SK-N-SH (cell line): Measurements from ENCODE around the gene SLC12A7. TPM values are rescaled to one million over a fixed set of nuclear protein-coding genes. Genes with fewer than 3 reads are reported as not detected.
A peak's percentile ranks its signal among the peaks of the same experiment; 100 is the strongest.

Experiments
- CTCF ChIA-PET: fragments of 300-600, 350-600 bp; formaldehyde crosslinking; extraction: SDS; loops from one replicate; lab custom pipeline; 2021; lab: Yijun Ruan, JAX
- POLR2A ChIA-PET: fragments of 350-600 bp; sonication (Branson Sonifier 250); formaldehyde crosslinking; extraction: SDS; loops from one replicate; lab custom pipeline; 2020; ENCODE audit warnings: antibody characterized with exemption, inconsistent platforms; lab: Yijun Ruan, JAX
- DNase-seq: peaks from one replicate; pipeline ENCODE4 v3.0.0; 2012
- H2AFZ ChIP-seq: fragments of 200-600 bp; sonication (generic); 2 replicates; pipeline ENCODE4 v1.8.1; 2016; ENCODE audit warnings: antibody characterized with exemption, mild to moderate bottlenecking, low read depth
- H3F3A ChIP-seq: fragments of 200-600 bp; sonication (generic); replicated peaks from 2 replicates; pipeline ENCODE3; 2016; ENCODE audit warnings: antibody characterized with exemption, mild to moderate bottlenecking; ENCODE audit not compliant: insufficient read depth
- H3K27ac ChIP-seq, 2 experiments: fragments of 200-500 bp in 1 of 2; fragments of 200-600 bp in 1 of 2; sonication (Bioruptor generic) in 1 of 2; sonication (generic), shearing (Covaris generic) in 1 of 2; 2 replicates each; pipeline versions ENCODE4 v1.5.1 to v1.6.1; 2014 to 2016; ENCODE audit warnings: low read depth in 2 of 2, inconsistent platforms in 1 of 2, low read length in 1 of 2, mild to moderate bottlenecking in 1 of 2, mixed read lengths in 1 of 2
- H3K27me3 ChIP-seq: fragments of 200-600 bp; sonication (generic), shearing (Covaris generic); 2 replicates; pipeline ENCODE4 v1.6.1; 2016; ENCODE audit warnings: mixed run types; ENCODE audit not compliant: insufficient read depth
- H3K36me3 ChIP-seq, 2 experiments: fragments of 200-500 bp in 1 of 2; fragments of 200-600 bp in 1 of 2; sonication (Bioruptor generic) in 1 of 2; sonication (generic) in 1 of 2; replicated peaks in 1 of 2; 2 replicates each; pipeline versions ENCODE3 to v1.5.1; 2014 to 2016; ENCODE audit warnings: low read length in 1 of 2, mild to moderate bottlenecking in 1 of 2; ENCODE audit not compliant: insufficient read depth in 2 of 2, control insufficient read depth in 1 of 2
- H3K4me1 ChIP-seq, 2 experiments: fragments of 200-500 bp in 1 of 2; fragments of 200-600 bp in 1 of 2; sonication (Bioruptor generic) in 1 of 2; sonication (generic), shearing (Covaris generic) in 1 of 2; 2 replicates each; pipeline versions ENCODE4 v1.5.1 to v1.6.1; 2014 to 2016; ENCODE audit warnings: low read depth in 1 of 2, low read length in 1 of 2, mixed run types in 1 of 2; ENCODE audit not compliant: insufficient read depth in 2 of 2, control insufficient read depth in 1 of 2
- H3K4me2 ChIP-seq: fragments of 200-600 bp; sonication (generic), shearing (Covaris generic); 2 replicates; pipeline ENCODE4 v1.6.1; 2017; ENCODE audit warnings: mixed run types
- H3K4me3 ChIP-seq, 2 experiments: fragments of 200-500 bp in 1 of 2; fragments of 200-600 bp in 1 of 2; sonication (Bioruptor generic) in 1 of 2; sonication (generic), shearing (Covaris generic) in 1 of 2; 2 replicates each; pipeline versions ENCODE4 v1.5.1 to v1.8.1; 2014 to 2016; ENCODE audit warnings: low read depth in 2 of 2, inconsistent platforms in 1 of 2, low read length in 1 of 2, mild to moderate bottlenecking in 1 of 2, mixed read lengths in 1 of 2, moderate library complexity in 1 of 2
- H3K79me2 ChIP-seq: fragments of 200-600 bp; sonication (generic); 2 replicates; pipeline ENCODE4 v1.8.1; 2017; ENCODE audit warnings: mild to moderate bottlenecking; ENCODE audit not compliant: insufficient read depth
- H3K9ac ChIP-seq: fragments of 200-600 bp; sonication (generic); 2 replicates; pipeline ENCODE4 v1.6.1; 2017; ENCODE audit warnings: mixed run types
- H3K9me2 ChIP-seq: fragments of 200-600 bp; sonication (generic); 2 replicates; pipeline ENCODE4 v1.6.1; 2017; ENCODE audit warnings: mixed run types
- H3K9me3 ChIP-seq: fragments of 200-600 bp; sonication (generic); 2 replicates; pipeline ENCODE4 v1.6.1; 2017; ENCODE audit warnings: mixed run types, mild to moderate bottlenecking, moderate library complexity
- H4K20me1 ChIP-seq: fragments of 200-600 bp; sonication (generic); 2 replicates; pipeline ENCODE4 v1.6.1; 2017; ENCODE audit warnings: mild to moderate bottlenecking, mixed run types; ENCODE audit not compliant: insufficient read depth
- EZH2phosphoT487 ChIP-seq: fragments of 200-600 bp; sonication (generic); IDR thresholded peaks from 2 replicates; pipeline ENCODE4 v1.6.1; 2017; ENCODE audit warnings: low read depth, mixed run types, mild to moderate bottlenecking, antibody characterized with exemption, moderate library complexity, borderline replicate concordance
- FOSL2 ChIP-seq: IDR thresholded peaks from 2 replicates; pipeline ENCODE4 v1.4.0; 2012; ENCODE audit warnings: low read depth, mild to moderate bottlenecking, moderate library complexity, borderline replicate concordance
- GABPA ChIP-seq: IDR thresholded peaks from 2 replicates; pipeline ENCODE4 v1.4.0; 2012; ENCODE audit warnings: low read depth, mild to moderate bottlenecking
- GATA2 ChIP-seq: sonication (generic); formaldehyde crosslinking; IDR thresholded peaks from 2 replicates; pipeline ENCODE4 v1.5.0; 2020; ENCODE audit warnings: mild to moderate bottlenecking, missing genetic modification reagents
- JUND ChIP-seq: IDR thresholded peaks from 2 replicates; pipeline ENCODE4 v1.4.0; 2012
- MXI1 ChIP-seq: IDR thresholded peaks from 2 replicates; pipeline ENCODE4 v1.6.1; 2012; ENCODE audit warnings: mild to moderate bottlenecking, low read depth, low read length, improper control_type of control experiment
- NFIC ChIP-seq: IDR thresholded peaks from 2 replicates; pipeline ENCODE4 v1.4.0; 2012; ENCODE audit warnings: borderline replicate concordance
- POLR2AphosphoS5 ChIP-seq: IDR thresholded peaks from 2 replicates; pipeline ENCODE4 v1.6.1; 2012; ENCODE audit warnings: low read depth, low read length
- RAD21 ChIP-seq: IDR thresholded peaks from 2 replicates; pipeline ENCODE4 v1.6.1; 2012; ENCODE audit warnings: mild to moderate bottlenecking, low read length
- YY1 ChIP-seq: IDR thresholded peaks from 2 replicates; pipeline ENCODE4 v1.4.0; 2012; ENCODE audit warnings: low read depth, mild to moderate bottlenecking
- WGBS: methylation state at CpG from one replicate; pipeline ENCODE4 v1.1.6; 2017; ENCODE audit warnings: low lambda C conversion rate; 5-methylcytosine and 5-hydroxymethylcytosine counted together
- polyA plus RNA-seq, 3 experiments: library from polyadenylated mRNA; depleted of rRNA; stranded (reverse); fragments of >200 nt; gene quantifications; 2 replicates each; pipeline ENCODE4 v1.2.3, GENCODE V29; 2012
- TF ChIP-seq, protein P1 (sequence below): IDR thresholded peaks from 2 replicates; pipeline ENCODE4 v1.4.0; 2012; ENCODE audit warnings: low read depth, borderline replicate concordance
- TF ChIP-seq, protein P2 (sequence below): fragments of 200-600 bp; sonication (generic); IDR thresholded peaks from 2 replicates; pipeline ENCODE4 v1.6.1; 2017; ENCODE audit warnings: antibody characterized with exemption, mild to moderate bottlenecking, moderate library complexity
- TF ChIP-seq, protein P3 (sequence below): IDR thresholded peaks from 2 replicates; pipeline ENCODE4 v1.4.0; 2012; ENCODE audit warnings: low read depth

The SLC12A7 gene
- polyA plus RNA-seq, 1 of the 3 experiments (the other 2 are of a cell fraction): 2.6 TPM

DNA sequence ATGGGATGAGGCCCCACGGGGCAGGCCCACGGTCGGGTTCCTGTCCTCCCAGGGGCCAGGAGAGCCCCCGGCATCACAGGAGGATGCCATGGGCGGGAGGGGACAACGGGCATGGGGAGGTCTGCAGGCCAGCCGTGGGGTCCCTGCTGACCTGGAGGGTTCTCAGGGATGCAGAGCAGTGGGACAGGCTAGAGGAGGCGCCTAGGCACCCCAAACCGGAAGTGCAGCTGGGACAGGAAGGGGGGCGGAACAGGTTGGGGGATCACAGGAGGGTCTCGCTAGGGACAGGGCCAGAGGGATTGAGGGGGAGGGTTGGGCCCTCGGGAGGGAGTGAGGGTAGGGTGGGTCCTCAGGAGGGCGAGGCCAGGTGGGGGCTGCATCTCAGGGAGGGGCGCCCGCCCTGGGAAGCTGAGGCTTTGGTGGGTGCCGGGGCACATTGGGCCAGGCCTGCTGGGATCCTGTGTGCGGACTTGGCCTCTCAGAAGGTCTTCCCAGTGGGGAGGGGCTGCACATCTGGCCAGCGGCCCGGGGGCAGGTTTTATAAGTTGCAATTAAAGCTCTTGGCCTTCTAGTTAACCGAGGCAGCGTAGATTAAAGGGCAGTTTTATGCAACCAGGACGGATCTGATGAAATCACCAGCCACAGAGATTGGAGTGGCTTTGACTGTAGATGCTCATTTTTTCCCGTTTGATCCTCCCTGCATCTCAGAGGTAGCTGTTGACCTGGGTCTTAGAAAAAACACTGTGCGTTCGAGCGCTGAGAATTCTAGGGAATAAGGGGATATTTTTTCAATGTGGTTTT is 83.2 kb downstream of the SLC12A7 start:
- no peak overlapping the region for H2AFZ ChIP-seq
- H3K4me1 ChIP-seq: no peaks in the 10 kb centered on the region; a peak in 1 of 4 replicates
- ChIA-PET CTCF (interaction anchor here (0.9 to 1.6 kb wide), 4 partner anchors 13 to 146 kb away, joined by 3 to 5 read pairs (median 4); no protein-coding TSS in a partner anchor), POLR2A (interaction anchor here (0.6 kb wide), 1 partner anchor 94 kb away, joined by 3 read pairs; no protein-coding TSS in a partner anchor)
- WGBS: 48% methylated on average over 19 of the region's 26 CpGs
- no peaks in the 10 kb centered on the region for H3F3A ChIP-seq
- H3K27me3 ChIP-seq: no peaks in the 10 kb centered on the region
- H3K36me3 ChIP-seq: no peaks in the 10 kb centered on the region
- no peak overlapping the region for H3K9ac ChIP-seq
- no peaks in the 10 kb centered on the region for H3K9me2 ChIP-seq
- DNase-seq: peak; percentile 29
- TF ChIP-seq, protein P1, sequence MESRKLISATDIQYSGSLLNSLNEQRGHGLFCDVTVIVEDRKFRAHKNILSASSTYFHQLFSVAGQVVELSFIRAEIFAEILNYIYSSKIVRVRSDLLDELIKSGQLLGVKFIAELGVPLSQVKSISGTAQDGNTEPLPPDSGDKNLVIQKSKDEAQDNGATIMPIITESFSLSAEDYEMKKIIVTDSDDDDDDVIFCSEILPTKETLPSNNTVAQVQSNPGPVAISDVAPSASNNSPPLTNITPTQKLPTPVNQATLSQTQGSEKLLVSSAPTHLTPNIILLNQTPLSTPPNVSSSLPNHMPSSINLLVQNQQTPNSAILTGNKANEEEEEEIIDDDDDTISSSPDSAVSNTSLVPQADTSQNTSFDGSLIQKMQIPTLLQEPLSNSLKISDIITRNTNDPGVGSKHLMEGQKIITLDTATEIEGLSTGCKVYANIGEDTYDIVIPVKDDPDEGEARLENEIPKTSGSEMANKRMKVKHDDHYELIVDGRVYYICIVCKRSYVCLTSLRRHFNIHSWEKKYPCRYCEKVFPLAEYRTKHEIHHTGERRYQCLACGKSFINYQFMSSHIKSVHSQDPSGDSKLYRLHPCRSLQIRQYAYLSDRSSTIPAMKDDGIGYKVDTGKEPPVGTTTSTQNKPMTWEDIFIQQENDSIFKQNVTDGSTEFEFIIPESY: no peak
- H3K79me2 ChIP-seq: no peaks in the 10 kb centered on the region
- H3K4me3 ChIP-seq: no peak overlapping the region
- no peak overlapping the region for H3K4me2 ChIP-seq
- no peak overlapping the region for H3K27ac ChIP-seq
- H4K20me1 ChIP-seq: no peaks in the 10 kb centered on the region
- no peaks in the 10 kb centered on the region for H3K9me3 ChIP-seq

DNA sequence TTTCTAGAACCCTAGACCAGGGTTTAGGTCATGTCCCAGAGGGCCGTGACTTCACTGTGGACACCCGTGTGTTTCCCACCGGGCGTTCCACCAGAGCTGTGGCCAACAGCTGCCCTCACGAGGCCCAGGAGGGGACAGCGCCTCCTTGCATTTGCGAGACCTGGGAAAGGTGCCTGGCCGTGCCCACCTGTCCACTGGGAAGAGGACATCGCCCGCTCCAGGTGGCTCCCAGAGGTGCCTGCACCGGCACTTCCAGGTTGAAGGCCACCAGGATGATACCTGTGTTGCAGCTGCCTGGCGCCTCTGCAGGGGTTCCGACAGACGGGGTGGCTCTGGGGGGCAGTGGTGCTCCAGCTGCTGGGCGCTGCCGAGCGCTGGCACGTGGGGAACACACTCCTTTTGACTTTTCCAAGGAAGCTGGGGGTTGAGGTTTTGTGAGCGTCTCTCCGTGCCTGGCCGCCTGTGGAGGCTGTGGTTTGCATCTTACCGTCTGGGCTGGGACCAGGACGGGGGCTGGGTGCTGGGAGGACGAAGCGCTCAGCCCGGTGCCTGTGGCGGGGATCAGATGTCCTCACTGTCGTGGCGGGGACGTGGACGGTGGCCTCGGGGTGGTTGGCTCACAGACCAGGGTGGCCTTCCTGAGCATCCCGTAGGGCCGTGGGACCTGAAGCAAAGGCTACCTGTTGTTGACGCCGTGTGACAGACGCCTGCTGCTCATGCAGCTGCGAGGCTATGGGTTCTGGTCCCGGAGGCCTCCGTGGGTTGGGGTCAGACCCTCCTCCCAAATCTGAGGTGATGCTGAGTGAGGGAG is 84.0 kb downstream of the SLC12A7 start:
- TF ChIP-seq YY1: no peak
- TF ChIP-seq, protein P2, sequence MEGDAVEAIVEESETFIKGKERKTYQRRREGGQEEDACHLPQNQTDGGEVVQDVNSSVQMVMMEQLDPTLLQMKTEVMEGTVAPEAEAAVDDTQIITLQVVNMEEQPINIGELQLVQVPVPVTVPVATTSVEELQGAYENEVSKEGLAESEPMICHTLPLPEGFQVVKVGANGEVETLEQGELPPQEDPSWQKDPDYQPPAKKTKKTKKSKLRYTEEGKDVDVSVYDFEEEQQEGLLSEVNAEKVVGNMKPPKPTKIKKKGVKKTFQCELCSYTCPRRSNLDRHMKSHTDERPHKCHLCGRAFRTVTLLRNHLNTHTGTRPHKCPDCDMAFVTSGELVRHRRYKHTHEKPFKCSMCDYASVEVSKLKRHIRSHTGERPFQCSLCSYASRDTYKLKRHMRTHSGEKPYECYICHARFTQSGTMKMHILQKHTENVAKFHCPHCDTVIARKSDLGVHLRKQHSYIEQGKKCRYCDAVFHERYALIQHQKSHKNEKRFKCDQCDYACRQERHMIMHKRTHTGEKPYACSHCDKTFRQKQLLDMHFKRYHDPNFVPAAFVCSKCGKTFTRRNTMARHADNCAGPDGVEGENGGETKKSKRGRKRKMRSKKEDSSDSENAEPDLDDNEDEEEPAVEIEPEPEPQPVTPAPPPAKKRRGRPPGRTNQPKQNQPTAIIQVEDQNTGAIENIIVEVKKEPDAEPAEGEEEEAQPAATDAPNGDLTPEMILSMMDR: no peak
- TF ChIP-seq, protein P3, sequence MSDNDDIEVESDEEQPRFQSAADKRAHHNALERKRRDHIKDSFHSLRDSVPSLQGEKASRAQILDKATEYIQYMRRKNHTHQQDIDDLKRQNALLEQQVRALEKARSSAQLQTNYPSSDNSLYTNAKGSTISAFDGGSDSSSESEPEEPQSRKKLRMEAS: no peak
- no peak for TF ChIP-seq NFIC
- TF ChIP-seq MXI1: no peak
- TF ChIP-seq GABPA: no peak
- no peak for TF ChIP-seq EZH2phosphoT487
- TF ChIP-seq, protein P1: no peak
- TF ChIP-seq JUND: no peak
- no peak for TF ChIP-seq RAD21
- TF ChIP-seq GATA2 (CRISPR knock-in tag): no peak
- TF ChIP-seq FOSL2: no peak
- TF ChIP-seq POLR2AphosphoS5: no peak
- no peaks in the 10 kb centered on the region for H3K36me3 ChIP-seq
- ChIA-PET CTCF (interaction anchor here (0.9 to 1.6 kb wide), 4 partner anchors 12 to 147 kb away, joined by 3 to 5 read pairs (median 4); no protein-coding TSS in a partner anchor), POLR2A (no interaction called here)
- no peak overlapping the region for H3K4me2 ChIP-seq
- 71% methylated on average over 13 of the region's 40 CpGs for WGBS
- no peaks in the 10 kb centered on the region for H3K9me3 ChIP-seq
- no peaks in the 10 kb centered on the region for H4K20me1 ChIP-seq
- H2AFZ ChIP-seq: no peak overlapping the region
- H3F3A ChIP-seq: no peaks in the 10 kb centered on the region
- H3K79me2 ChIP-seq: no peaks in the 10 kb centered on the region
- H3K27ac ChIP-seq: no peak overlapping the region
- peak; percentile 30 for DNase-seq
- H3K9me2 ChIP-seq: no peaks in the 10 kb centered on the region
- no peaks in the 10 kb centered on the region for H3K27me3 ChIP-seq
- H3K4me1 ChIP-seq: no peaks in the 10 kb centered on the region; a peak in 1 of 4 replicates
- no peak overlapping the region for H3K4me3 ChIP-seq
- no peak overlapping the region for H3K9ac ChIP-seq
